Measurements from ENCODE around the gene TRIP11. TPM values are rescaled to one million over a fixed set of nuclear protein-coding genes. Genes with fewer than 3 reads are reported as not detected.

TRIP11 gene
- total and polyA plus RNA-seq, 8 donors: 4.2 to 58.7 (median 42.1) TPM

GRCh38 chr14:91931478-91932088, 108.3 kb downstream of the TRIP11 start:
- no peaks in the 10 kb centered on the region for H3K27me3 ChIP-seq
- no peak for DNase-seq
- no peaks in the 10 kb centered on the region for H3K36me3 ChIP-seq
- H3K27ac ChIP-seq: no peak overlapping the region
- no peaks in the 10 kb centered on the region for H3K4me1 ChIP-seq
- TF ChIP-seq CTCF (IDR thresholded peaks at IDR 0.05): no peak
- FAIRE-seq: no peak
- no peak for ATAC-seq
- no peak overlapping the region for H3K4me3 ChIP-seq
- intact Hi-C loops (cut with DNase I): no loop called here
- H3K9me3 ChIP-seq: no peaks in the 10 kb centered on the region
- 89 to 91% methylated on average over 11 of the region's 11 CpGs for WGBS, 2 donors

- 78 to 79% methylated on average over 3 of the region's 3 CpGs for WGBS, 2 donors
- Histone ChIP-seq H3K4me1 (no peaks in the 10 kb centered on the region), H3K4me3 (no peak overlapping the region), H3K9me3 (no peaks in the 10 kb centered on the region), H3K27me3 (no peaks in the 10 kb centered on the region), H3K27ac (no peak overlapping the region), H3K36me3 (no peaks in the 10 kb centered on the region)
- no peak for FAIRE-seq
- no peak for ATAC-seq
- TF ChIP-seq CTCF (IDR thresholded peaks at IDR 0.05): no peak
- intact Hi-C loops (cut with DNase I): no loop called here
- DNase-seq: no peak
Observed at GRCh38 chr14:91929700-91930099, 110.2 kb downstream of the TRIP11 start.

- intact Hi-C loops (cut with DNase I): no loop called here
- no peaks in the 10 kb centered on the region for H3K36me3 ChIP-seq
- H3K27ac ChIP-seq: no peak overlapping the region
- H3K4me1 ChIP-seq: no peaks in the 10 kb centered on the region
- FAIRE-seq: no peak
- H3K4me3 ChIP-seq: no peak overlapping the region
- no peak for TF ChIP-seq CTCF (IDR thresholded peaks at IDR 0.05)
- no peak for DNase-seq
- WGBS, 2 donors: 85 to 97% methylated on average over 5 of the region's 5 CpGs
- no peak for ATAC-seq
- H3K9me3 ChIP-seq: no peaks in the 10 kb centered on the region
- H3K27me3 ChIP-seq: no peaks in the 10 kb centered on the region
Observed at GRCh38 chr14:91927800-91928199, 112.1 kb downstream of the TRIP11 start.

- no peak for TF ChIP-seq CTCF (IDR thresholded peaks at IDR 0.05)
- Histone ChIP-seq H3K36me3 (no peaks in the 10 kb centered on the region), H3K27me3 (no peaks in the 10 kb centered on the region), H3K4me3 (no peak overlapping the region), H3K27ac (no peak overlapping the region), H3K9me3 (no peaks in the 10 kb centered on the region), H3K4me1 (no peaks in the 10 kb centered on the region)
- ATAC-seq (no peak), DNase-seq (no peak), FAIRE-seq (no peak)
- intact Hi-C loops (cut with DNase I): no loop called here
- WGBS, 2 donors: 83 to 84% methylated on average over 3 of the region's 3 CpGs
Observed at GRCh38 chr14:91927191-91927590, 112.7 kb downstream of the TRIP11 start.

- TF ChIP-seq CTCF (IDR thresholded peaks at IDR 0.05): no peak
- ATAC-seq (no peak), FAIRE-seq (no peak), DNase-seq (no peak)
- intact Hi-C loops (cut with DNase I): no loop called here
- Histone ChIP-seq H3K9me3 (no peaks in the 10 kb centered on the region), H3K4me3 (no peak overlapping the region), H3K27ac (no peak overlapping the region), H3K36me3 (no peaks in the 10 kb centered on the region), H3K27me3 (no peaks in the 10 kb centered on the region), H3K4me1 (no peaks in the 10 kb centered on the region)
- 68 to 77% methylated on average over 17 of the region's 17 CpGs for WGBS, 2 donors
Observed at GRCh38 chr14:91926131-91926890, 113.5 kb downstream of the TRIP11 start.

Data from pancreas (tissue), 10 donors.